HEK293 (cell line): ENCODE measurements around the gene IL15RA.
"Not testable (repeated sequence)": the region's sequence is repeated elsewhere in the genome, so short reads cannot be mapped to it uniquely, and the experiment has no call there.

ENCODE experiments used
- CTCF ChIA-PET: fragments of 350-600 bp; formaldehyde crosslinking; extraction: SDS; loops from one replicate; lab custom pipeline; 2021; ENCODE audit warnings: antibody characterized with exemption; lab: Yijun Ruan, JAX
- POLR2A ChIA-PET: fragments of 300-600 bp; formaldehyde crosslinking; extraction: SDS; loops from one replicate; lab custom pipeline; 2020; ENCODE audit warnings: antibody characterized with exemption, inconsistent platforms; lab: Yijun Ruan, JAX
- H3K27ac ChIP-seq: fragments of 200-500 bp; sonication (Bioruptor generic); 2 replicates; pipeline ENCODE4 v1.5.1; 2014; ENCODE audit warnings: low read depth, low read length, control low read depth, inconsistent platforms; ENCODE audit errors: extremely low read depth
- H3K36me3 ChIP-seq, 2 experiments: fragments of 200-500 bp in 1 of 2; sonication (Bioruptor generic) in 1 of 2; 1 replicate in 1 of 2; 2 replicates in 1 of 2; pipeline ENCODE4 v1.5.1; 2014 to 2017; ENCODE audit warnings: inconsistent platforms in 2 of 2, low read length in 2 of 2; ENCODE audit not compliant: control insufficient read depth in 2 of 2, insufficient read depth in 1 of 2
- H3K4me1 ChIP-seq: fragments of 200-500 bp; sonication (Bioruptor generic); 2 replicates; pipeline ENCODE4 v1.5.1; 2014; ENCODE audit warnings: mild to moderate bottlenecking, low read length, inconsistent platforms; ENCODE audit not compliant: control insufficient read depth, insufficient read depth
- H3K4me3 ChIP-seq: 2 replicates; pipeline ENCODE4 v1.5.1; 2011; ENCODE audit warnings: low read depth, mild to moderate bottlenecking, control low read depth, low read length, moderate library complexity
- H3K9me3 ChIP-seq: fragments of 200-500 bp; sonication (Bioruptor generic); 2 replicates; pipeline ENCODE4 v1.5.1; 2014; ENCODE audit warnings: low read depth, low read length, inconsistent platforms; ENCODE audit not compliant: control insufficient read depth, insufficient read depth
- BCL11A ChIP-seq: fragments of 450-650 bp; formaldehyde crosslinking; IDR thresholded peaks from 2 replicates; pipeline ENCODE4 v1.5.1; 2016; ENCODE audit warnings: low read depth, missing biosample characterization, missing genetic modification characterization
- HOXA7 ChIP-seq: sonication (generic); formaldehyde crosslinking; IDR thresholded peaks from 2 replicates; pipeline ENCODE4 v1.8.1; 2022; ENCODE audit warnings: missing genetic modification reagents, borderline replicate concordance
- KLF1 ChIP-seq: fragments of 450-650 bp; formaldehyde crosslinking; IDR thresholded peaks from 2 replicates; pipeline ENCODE4 v1.5.1; 2016; ENCODE audit warnings: missing biosample characterization, missing genetic modification characterization
- KLF16 ChIP-seq: fragments of 450-650 bp; formaldehyde crosslinking; IDR thresholded peaks from 2 replicates; pipeline ENCODE4 v1.5.1; 2017; ENCODE audit warnings: missing biosample characterization, missing genetic modification characterization
- MZF1 ChIP-seq: fragments of 450-650 bp; formaldehyde crosslinking; IDR thresholded peaks from 2 replicates; pipeline ENCODE4 v1.5.1; 2017; ENCODE audit warnings: missing biosample characterization, missing genetic modification characterization, borderline replicate concordance
- PRDM10 ChIP-seq: fragments of 450-650 bp; formaldehyde crosslinking; IDR thresholded peaks from 2 replicates; pipeline ENCODE4 v1.5.1; 2016; ENCODE audit warnings: missing biosample characterization, missing genetic modification characterization
- REPIN1 ChIP-seq: fragments of 450-650 bp; formaldehyde crosslinking; IDR thresholded peaks from 2 replicates; pipeline ENCODE4 v1.5.1; 2017; ENCODE audit warnings: missing biosample characterization, missing genetic modification characterization, low read depth
- SP3 ChIP-seq: fragments of 450-650 bp; formaldehyde crosslinking; IDR thresholded peaks from 2 replicates; pipeline ENCODE4 v1.5.1; 2016; ENCODE audit warnings: missing biosample characterization, missing genetic modification characterization
- ZNF133 ChIP-seq: fragments of 450-650 bp; formaldehyde crosslinking; IDR thresholded peaks from 2 replicates; pipeline ENCODE4 v1.5.1; 2016; ENCODE audit warnings: missing biosample characterization, missing genetic modification characterization
- ZNF174 ChIP-seq: fragments of 450-650 bp; formaldehyde crosslinking; IDR thresholded peaks from 2 replicates; pipeline ENCODE4 v1.5.0; 2017; ENCODE audit warnings: missing biosample characterization, mild to moderate bottlenecking, missing genetic modification characterization
- ZNF214 ChIP-seq: fragments of 450-650 bp; formaldehyde crosslinking; IDR thresholded peaks from 2 replicates; pipeline ENCODE4 v1.5.1; 2017; ENCODE audit warnings: missing biosample characterization, mild to moderate bottlenecking, missing genetic modification characterization, borderline replicate concordance
- ZNF274 ChIP-seq, 2 experiments: fragments of 200-500 bp in 1 of 2; fragments of 450-650 bp in 1 of 2; sonication (Bioruptor generic) in 1 of 2; formaldehyde crosslinking in 1 of 2; IDR thresholded peaks; 2 replicates each; pipeline versions ENCODE4 v1.5.1 to v1.6.1; 2014 to 2016; ENCODE audit warnings: borderline replicate concordance in 1 of 2, inconsistent platforms in 1 of 2, low read length in 1 of 2, missing biosample characterization in 1 of 2, missing genetic modification characterization in 1 of 2
- ZNF37A ChIP-seq: fragments of 450-650 bp; IDR thresholded peaks from 2 replicates; pipeline ENCODE4 v1.5.1; 2018; ENCODE audit warnings: missing biosample characterization, missing genetic modification characterization
- ZNF423 ChIP-seq: fragments of 450-650 bp; formaldehyde crosslinking; IDR thresholded peaks from 2 replicates; pipeline ENCODE4 v1.5.1; 2016; ENCODE audit warnings: missing biosample characterization, missing genetic modification characterization
- ZNF473 ChIP-seq: fragments of 450-650 bp; formaldehyde crosslinking; IDR thresholded peaks from 2 replicates; pipeline ENCODE4 v1.5.1; 2017; ENCODE audit warnings: missing biosample characterization, missing genetic modification characterization
- ZNF510 ChIP-seq: fragments of 450-650 bp; formaldehyde crosslinking; IDR thresholded peaks from 2 replicates; pipeline ENCODE4 v1.5.1; 2018; ENCODE audit warnings: mild to moderate bottlenecking, missing genetic modification characterization, missing biosample characterization; ENCODE audit not compliant: insufficient replicate concordance
- ZNF529 ChIP-seq: fragments of 450-650 bp; formaldehyde crosslinking; IDR thresholded peaks from 2 replicates; pipeline ENCODE4 v1.5.1; 2017; ENCODE audit warnings: missing genetic modification characterization, missing biosample characterization; ENCODE audit not compliant: insufficient replicate concordance
- ZNF544 ChIP-seq: fragments of 450-650 bp; formaldehyde crosslinking; IDR thresholded peaks from 2 replicates; pipeline ENCODE4 v1.5.0; 2017; ENCODE audit warnings: missing biosample characterization, missing genetic modification characterization
- ZNF560 ChIP-seq: fragments of 450-650 bp; formaldehyde crosslinking; IDR thresholded peaks from 2 replicates; pipeline ENCODE4 v1.5.1; 2017; ENCODE audit warnings: missing biosample characterization, missing genetic modification characterization, borderline replicate concordance
- ZNF585B ChIP-seq: fragments of 450-650 bp; formaldehyde crosslinking; IDR thresholded peaks from 2 replicates; pipeline ENCODE4 v1.5.1; 2016; ENCODE audit warnings: missing biosample characterization, missing genetic modification characterization
- ZNF600 ChIP-seq: fragments of 450-650 bp; formaldehyde crosslinking; IDR thresholded peaks from 2 replicates; pipeline ENCODE4 v1.5.1; 2016; ENCODE audit warnings: missing biosample characterization, missing genetic modification characterization
- ZNF645 ChIP-seq: fragments of 450-650 bp; formaldehyde crosslinking; IDR thresholded peaks from 2 replicates; pipeline ENCODE4; 2016; ENCODE audit warnings: missing biosample characterization, missing genetic modification characterization
- ZNF792 ChIP-seq: fragments of 450-650 bp; formaldehyde crosslinking; IDR thresholded peaks from 2 replicates; pipeline ENCODE4 v1.5.1; 2016; ENCODE audit warnings: missing biosample characterization, missing genetic modification characterization
- ZSCAN16 ChIP-seq: fragments of 450-650 bp; formaldehyde crosslinking; IDR thresholded peaks from 2 replicates; pipeline ENCODE4 v1.5.1; 2016; ENCODE audit warnings: missing biosample characterization, missing genetic modification characterization
- TF ChIP-seq, protein P1 (sequence below): fragments of 450-650 bp; formaldehyde crosslinking; IDR thresholded peaks from 2 replicates; pipeline ENCODE4 v1.5.1; 2016; ENCODE audit warnings: missing biosample characterization, missing genetic modification characterization, borderline replicate concordance

IL15RA gene

GRCh38 chr10:5911670-5912069, 65.7 kb downstream of the IL15RA start:
- H3K27ac ChIP-seq, result no peak overlapping the region
- no peaks in the 10 kb centered on the region for H3K4me1 ChIP-seq
- H3K4me3 ChIP-seq, result no peak overlapping the region
- H3K36me3 ChIP-seq, result peaks cover 52 to 83% of the 10 kb centered on the region in 2 experiments
- CTCF ChIA-PET, result no interaction called here
- POLR2A ChIA-PET, result no interaction called here
- no peaks in the 10 kb centered on the region for H3K9me3 ChIP-seq
- TF ChIP-seq, protein P1, sequence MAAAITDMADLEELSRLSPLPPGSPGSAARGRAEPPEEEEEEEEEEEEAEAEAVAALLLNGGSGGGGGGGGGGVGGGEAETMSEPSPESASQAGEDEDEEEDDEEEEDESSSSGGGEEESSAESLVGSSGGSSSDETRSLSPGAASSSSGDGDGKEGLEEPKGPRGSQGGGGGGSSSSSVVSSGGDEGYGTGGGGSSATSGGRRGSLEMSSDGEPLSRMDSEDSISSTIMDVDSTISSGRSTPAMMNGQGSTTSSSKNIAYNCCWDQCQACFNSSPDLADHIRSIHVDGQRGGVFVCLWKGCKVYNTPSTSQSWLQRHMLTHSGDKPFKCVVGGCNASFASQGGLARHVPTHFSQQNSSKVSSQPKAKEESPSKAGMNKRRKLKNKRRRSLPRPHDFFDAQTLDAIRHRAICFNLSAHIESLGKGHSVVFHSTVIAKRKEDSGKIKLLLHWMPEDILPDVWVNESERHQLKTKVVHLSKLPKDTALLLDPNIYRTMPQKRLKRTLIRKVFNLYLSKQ (tag by site-specific recombination), result no peak
- no peak for TF ChIP-seq KLF1 (tag by site-specific recombination)
- TF ChIP-seq ZSCAN16 (tag by site-specific recombination), result no peak
- no peak for TF ChIP-seq ZNF645 (tag by site-specific recombination)
- TF ChIP-seq ZNF214, result no peak
- TF ChIP-seq ZNF585B (tag by site-specific recombination), result no peak
- no peak for TF ChIP-seq ZNF473
- TF ChIP-seq ZNF423 (tag by site-specific recombination), result no peak
- TF ChIP-seq MZF1, result no peak
- no peak for TF ChIP-seq ZNF560 (tag by site-specific recombination)
- no peak for TF ChIP-seq ZNF174 (tag by site-specific recombination)
- TF ChIP-seq SP3 (tag by site-specific recombination), result no peak
- TF ChIP-seq ZNF510 (tag by site-specific recombination), result no peak
- TF ChIP-seq ZNF274 (IDR thresholded peaks at IDR 0.05; ENCODE audit: low read length), result no peak
- no peak for TF ChIP-seq ZNF274 (tag by site-specific recombination; IDR thresholded peaks at IDR 0.05; ENCODE audit: borderline replicate concordance)
- TF ChIP-seq HOXA7 (CRISPR knock-in tag), result no peak
- no peak for TF ChIP-seq ZNF133 (tag by site-specific recombination)

DNA sequence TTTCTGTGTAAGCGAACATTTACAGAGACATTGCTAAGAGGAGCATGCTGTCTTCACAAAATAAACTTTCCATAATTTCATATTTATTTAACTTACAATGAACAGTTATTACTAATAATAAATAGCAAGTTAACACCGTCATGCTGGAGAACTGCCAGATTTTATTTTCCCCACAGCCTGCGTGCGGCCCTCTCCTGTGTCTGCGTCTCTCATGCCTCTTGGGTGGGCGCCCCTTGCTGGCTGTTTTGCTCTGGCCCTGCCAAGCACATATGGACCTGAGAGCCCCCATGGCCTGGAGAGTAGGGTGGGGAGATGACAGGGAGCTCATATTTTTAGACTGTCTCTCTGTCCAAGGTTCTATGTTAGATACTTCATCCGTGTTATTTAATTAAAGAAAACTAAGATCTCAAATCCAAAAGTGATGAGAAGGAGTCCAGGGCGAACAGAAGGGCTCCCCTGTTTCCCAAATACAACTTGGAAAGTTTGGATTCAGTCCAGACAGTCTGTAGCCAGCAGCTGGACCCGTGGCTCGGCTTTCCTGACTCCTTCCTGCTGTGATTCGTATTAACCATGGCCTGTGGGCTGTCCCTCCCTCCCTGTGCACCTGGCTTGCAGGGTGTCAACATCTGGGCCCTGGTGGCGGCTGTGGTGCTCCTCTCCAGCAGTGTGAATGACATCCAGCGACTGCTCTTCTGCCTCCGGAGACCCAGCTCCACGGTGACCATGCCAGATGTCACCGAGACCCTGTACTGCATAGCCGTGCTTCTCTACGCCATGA, 66.8 kb downstream of the IL15RA start:
- Histone ChIP-seq H3K27ac (no peak overlapping the region), H3K4me3 (no peak overlapping the region)
- CTCF ChIA-PET, result no interaction called here

GRCh38 chr10:5908676-5909075, 68.7 kb downstream of the IL15RA start:
- CTCF ChIA-PET, H3K27ac ChIP-seq, H3K4me1 ChIP-seq, H3K9me3 ChIP-seq, POLR2A ChIA-PET, H3K4me3 ChIP-seq: not testable (repeated sequence)
- peaks cover 37 to 65% of the 10 kb centered on the region in 2 experiments for H3K36me3 ChIP-seq

More for the DNA sequence above, 66.8 kb downstream of the IL15RA start:
- POLR2A ChIA-PET, result no interaction called here
- Histone ChIP-seq H3K9me3 (no peaks in the 10 kb centered on the region), H3K4me1 (no peaks in the 10 kb centered on the region), H3K36me3 (peaks cover 49 to 83% of the 10 kb centered on the region in 2 experiments)
- TF ChIP-seq ZNF544 (tag by site-specific recombination) (no peak), REPIN1 (tag by site-specific recombination) (no peak), ZNF37A (tag by site-specific recombination) (no peak), ZNF792 (tag by site-specific recombination) (no peak), ZNF600 (tag by site-specific recombination) (no peak), PRDM10 (tag by site-specific recombination) (no peak), BCL11A (tag by site-specific recombination) (no peak), KLF16 (tag by site-specific recombination) (no peak), ZNF529 (tag by site-specific recombination) (no peak)
